ENCODE data around the gene HMCN1. TPM values are rescaled to one million over a fixed set of nuclear protein-coding genes. Genes with fewer than 3 reads are reported as not detected.

Gene HMCN1
- total RNA-seq, 1 donor from 2014 or later: 8.9 TPM

GRCh38 chr1:185862235-185862634 lies 128.0 kb downstream of the HMCN1 start:
- no peaks in the 10 kb centered on the region for H3K27me3 ChIP-seq (ENCODE audit: low read depth)
- H3K4me1 ChIP-seq: no peaks in the 10 kb centered on the region
- H3K9me3 ChIP-seq (replicated peaks): no peaks in the 10 kb centered on the region
- no peak for TF ChIP-seq CTCF (IDR thresholded peaks at IDR 0.05; ENCODE audit: borderline replicate concordance)
- DNase-seq: no peak
- H3K4me3 ChIP-seq: no peak overlapping the region
- no peaks in the 10 kb centered on the region for H3K36me3 ChIP-seq
- intact Hi-C loops (cut with micrococcal nuclease): no loop called here
- no peak overlapping the region for H3K27ac ChIP-seq (replicated peaks)

GRCh38 chr1:185864331-185864730 lies 130.1 kb downstream of the HMCN1 start:
- intact Hi-C loops (cut with micrococcal nuclease): no loop called here
- no peaks in the 10 kb centered on the region for H3K27me3 ChIP-seq (ENCODE audit: low read depth)
- H3K36me3 ChIP-seq: no peaks in the 10 kb centered on the region
- H3K4me3 ChIP-seq: no peak overlapping the region
- peaks cover 5% of the 10 kb centered on the region for H3K4me1 ChIP-seq
- no peak overlapping the region for H3K27ac ChIP-seq (replicated peaks)
- DNase-seq: no peak
- no peaks in the 10 kb centered on the region for H3K9me3 ChIP-seq (replicated peaks)
- TF ChIP-seq CTCF (IDR thresholded peaks at IDR 0.05; ENCODE audit: borderline replicate concordance): no peak

- intact Hi-C loops (cut with micrococcal nuclease): no loop called here
- TF ChIP-seq CTCF (IDR thresholded peaks at IDR 0.05; ENCODE audit: borderline replicate concordance): no peak
Measured at GRCh38 chr1:185864889-185865517, 130.8 kb downstream of the HMCN1 start.

GRCh38 chr1:185869590-185869989 lies 135.4 kb downstream of the HMCN1 start:
- TF ChIP-seq CTCF (IDR thresholded peaks at IDR 0.05; ENCODE audit: borderline replicate concordance): no peak
- H3K4me3 ChIP-seq: no peak overlapping the region
- no peak for DNase-seq
- no peaks in the 10 kb centered on the region for H3K9me3 ChIP-seq (replicated peaks)
- peaks cover 5% of the 10 kb centered on the region for H3K4me1 ChIP-seq
- H3K27me3 ChIP-seq (ENCODE audit: low read depth): no peaks in the 10 kb centered on the region
- no peaks in the 10 kb centered on the region for H3K36me3 ChIP-seq
- H3K27ac ChIP-seq (replicated peaks): no peak overlapping the region
- intact Hi-C loops (cut with micrococcal nuclease): no loop called here

More at GRCh38 chr1:185864889-185865517, 130.8 kb downstream of the HMCN1 start:
- H3K27me3 ChIP-seq (ENCODE audit: low read depth): no peaks in the 10 kb centered on the region
- no peaks in the 10 kb centered on the region for H3K9me3 ChIP-seq (replicated peaks)
- no peak overlapping the region for H3K27ac ChIP-seq (replicated peaks)
- no peak overlapping the region for H3K4me3 ChIP-seq
- peaks cover 5% of the 10 kb centered on the region for H3K4me1 ChIP-seq
- no peaks in the 10 kb centered on the region for H3K36me3 ChIP-seq
- DNase-seq: no peak

- no peak overlapping the region for H3K4me3 ChIP-seq
- peaks cover 5% of the 10 kb centered on the region for H3K4me1 ChIP-seq
- no peaks in the 10 kb centered on the region for H3K36me3 ChIP-seq
- H3K9me3 ChIP-seq (replicated peaks): peaks cover 8% of the 10 kb centered on the region
- DNase-seq: no peak
- H3K27ac ChIP-seq (replicated peaks): no peak overlapping the region
- intact Hi-C loops (cut with micrococcal nuclease): no loop called here
- TF ChIP-seq CTCF (IDR thresholded peaks at IDR 0.05; ENCODE audit: borderline replicate concordance): no peak
- H3K27me3 ChIP-seq (ENCODE audit: low read depth): no peaks in the 10 kb centered on the region
Measured at GRCh38 chr1:185871627-185872150, 137.5 kb downstream of the HMCN1 start.
